Measurements from ENCODE around the gene ALK.

The ALK gene

GRCh38 chr2:29189052-29189451, 732.3 kb downstream of the ALK start:
- Mint-ChIP-seq H3K4me3 (no peak overlapping the region), H3K27ac (no peak overlapping the region), H3K9me3 (peaks cover 3% of the 10 kb centered on the region), H3K4me1 (no peaks in the 10 kb centered on the region), H3K36me3 (peaks cover 16% of the 10 kb centered on the region), H3K27me3 (no peaks in the 10 kb centered on the region)
- ATAC-seq = no peak

- Mint-ChIP-seq H3K9me3 (peaks cover 3% of the 10 kb centered on the region), H3K27me3 (no peaks in the 10 kb centered on the region), H3K4me3 (no peak overlapping the region), H3K36me3 (peaks cover 18% of the 10 kb centered on the region), H3K4me1 (no peaks in the 10 kb centered on the region), H3K27ac (no peak overlapping the region)
- no peak for ATAC-seq
These were observed 733.5 kb downstream of the ALK start for GRCh38 chr2:29187926-29188325.

GRCh38 chr2:29186817-29187216, 734.6 kb downstream of the ALK start:
- Mint-ChIP-seq H3K9me3 (peaks cover 3% of the 10 kb centered on the region), H3K36me3 (peaks cover 18% of the 10 kb centered on the region), H3K4me1 (no peaks in the 10 kb centered on the region), H3K4me3 (no peak overlapping the region), H3K27ac (no peak overlapping the region), H3K27me3 (no peaks in the 10 kb centered on the region)
- no peak for ATAC-seq

- no peak overlapping the region for H3K4me3 Mint-ChIP-seq
- no peaks in the 10 kb centered on the region for H3K27me3 Mint-ChIP-seq
- peaks cover 18% of the 10 kb centered on the region for H3K36me3 Mint-ChIP-seq
- H3K9me3 Mint-ChIP-seq = peaks cover 3% of the 10 kb centered on the region
- ATAC-seq = no peak
- H3K27ac Mint-ChIP-seq = no peak overlapping the region
- H3K4me1 Mint-ChIP-seq = no peaks in the 10 kb centered on the region
These were observed 736.9 kb downstream of the ALK start for GRCh38 chr2:29184531-29184930.

GRCh38 chr2:29182920-29183319, 738.5 kb downstream of the ALK start:
- Mint-ChIP-seq H3K27me3 (no peaks in the 10 kb centered on the region), H3K9me3 (peaks cover 3% of the 10 kb centered on the region), H3K4me3 (no peak overlapping the region), H3K4me1 (no peaks in the 10 kb centered on the region), H3K36me3 (peaks cover 15% of the 10 kb centered on the region), H3K27ac (no peak overlapping the region)
- ATAC-seq = no peak

- H3K9me3 Mint-ChIP-seq = no peaks in the 10 kb centered on the region
- H3K27ac Mint-ChIP-seq = no peak overlapping the region
- H3K4me1 Mint-ChIP-seq = no peaks in the 10 kb centered on the region
- H3K36me3 Mint-ChIP-seq = peaks cover 9% of the 10 kb centered on the region
- ATAC-seq = no peak
- H3K27me3 Mint-ChIP-seq = no peaks in the 10 kb centered on the region
- no peak overlapping the region for H3K4me3 Mint-ChIP-seq
These were observed 739.1 kb downstream of the ALK start for GRCh38 chr2:29182334-29182733.

GRCh38 chr2:29175338-29175737, 746.0 kb downstream of the ALK start:
- no peak for ATAC-seq
- Mint-ChIP-seq H3K27me3 (no peaks in the 10 kb centered on the region), H3K9me3 (no peaks in the 10 kb centered on the region), H3K4me3 (no peak overlapping the region), H3K27ac (no peak overlapping the region), H3K36me3 (peaks cover 42% of the 10 kb centered on the region), H3K4me1 (no peaks in the 10 kb centered on the region)

GRCh38 chr2:29174937-29175336, 746.4 kb downstream of the ALK start:
- Mint-ChIP-seq H3K36me3 (peaks cover 46% of the 10 kb centered on the region), H3K4me1 (no peaks in the 10 kb centered on the region), H3K27ac (no peak overlapping the region), H3K9me3 (no peaks in the 10 kb centered on the region), H3K27me3 (no peaks in the 10 kb centered on the region), H3K4me3 (no peak overlapping the region)
- ATAC-seq = no peak

GRCh38 chr2:29166242-29167039, 754.9 kb downstream of the ALK start:
- Mint-ChIP-seq H3K4me3 (no peak overlapping the region), H3K27ac (no peak overlapping the region), H3K36me3 (peaks cover 49% of the 10 kb centered on the region), H3K9me3 (no peaks in the 10 kb centered on the region), H3K27me3 (no peaks in the 10 kb centered on the region), H3K4me1 (peaks cover 9% of the 10 kb centered on the region)
- no peak for ATAC-seq

- H3K9me3 Mint-ChIP-seq = no peaks in the 10 kb centered on the region
- no peak overlapping the region for H3K27ac Mint-ChIP-seq
- H3K36me3 Mint-ChIP-seq = peaks cover 49% of the 10 kb centered on the region
These were observed 755.8 kb downstream of the ALK start for GRCh38 chr2:29165362-29166241.

GRCh38 chr2:29164091-29164846, 757.1 kb downstream of the ALK start:
- Mint-ChIP-seq H3K4me1 (peaks cover 9% of the 10 kb centered on the region), H3K27ac (no peak overlapping the region), H3K27me3 (no peaks in the 10 kb centered on the region), H3K36me3 (peaks cover 44% of the 10 kb centered on the region), H3K4me3 (no peak overlapping the region), H3K9me3 (no peaks in the 10 kb centered on the region)
- ATAC-seq = no peak

More at GRCh38 chr2:29165362-29166241, 755.8 kb downstream of the ALK start:
- H3K4me1 Mint-ChIP-seq = peaks cover 9% of the 10 kb centered on the region
- no peak for ATAC-seq
- no peak overlapping the region for H3K4me3 Mint-ChIP-seq
- no peaks in the 10 kb centered on the region for H3K27me3 Mint-ChIP-seq

GRCh38 chr2:29162204-29162928, 759.0 kb downstream of the ALK start:
- H3K27me3 Mint-ChIP-seq = no peaks in the 10 kb centered on the region
- H3K27ac Mint-ChIP-seq = no peak overlapping the region
- no peak overlapping the region for H3K4me3 Mint-ChIP-seq
- ATAC-seq = no peak
- peaks cover 9% of the 10 kb centered on the region for H3K4me1 Mint-ChIP-seq
- H3K36me3 Mint-ChIP-seq = peaks cover 45% of the 10 kb centered on the region
- no peaks in the 10 kb centered on the region for H3K9me3 Mint-ChIP-seq

- Mint-ChIP-seq H3K27me3 (no peaks in the 10 kb centered on the region), H3K27ac (no peak overlapping the region), H3K4me3 (no peak overlapping the region), H3K9me3 (no peaks in the 10 kb centered on the region), H3K4me1 (peaks cover 9% of the 10 kb centered on the region), H3K36me3 (peaks cover 44% of the 10 kb centered on the region)
- ATAC-seq = no peak
These were observed 761.2 kb downstream of the ALK start for GRCh38 chr2:29160184-29160583.

GRCh38 chr2:29159125-29159524, 762.3 kb downstream of the ALK start:
- H3K4me3 Mint-ChIP-seq = no peak overlapping the region
- H3K27me3 Mint-ChIP-seq = no peaks in the 10 kb centered on the region
- H3K4me1 Mint-ChIP-seq = peaks cover 6% of the 10 kb centered on the region
- no peak for ATAC-seq
- no peaks in the 10 kb centered on the region for H3K9me3 Mint-ChIP-seq
- no peak overlapping the region for H3K27ac Mint-ChIP-seq
- peaks cover 46% of the 10 kb centered on the region for H3K36me3 Mint-ChIP-seq

GRCh38 chr2:29157131-29157530, 764.3 kb downstream of the ALK start:
- H3K4me1 Mint-ChIP-seq = no peaks in the 10 kb centered on the region
- no peaks in the 10 kb centered on the region for H3K9me3 Mint-ChIP-seq
- no peak overlapping the region for H3K27ac Mint-ChIP-seq
- no peaks in the 10 kb centered on the region for H3K27me3 Mint-ChIP-seq
- ATAC-seq = no peak
- H3K4me3 Mint-ChIP-seq = no peak overlapping the region
- peaks cover 53% of the 10 kb centered on the region for H3K36me3 Mint-ChIP-seq
